NT2/D1 (cell line): ENCODE measurements around the gene CDHR4.

Experiments
- DNase-seq: peaks from one replicate; pipeline ENCODE4 v3.0.0-alpha.2; 2011; ENCODE audit warnings: low read depth, low spot score
- H3K27me3 ChIP-seq: 2 replicates; pipeline ENCODE4 v1.6.0; 2011; ENCODE audit warnings: mild to moderate bottlenecking; ENCODE audit not compliant: insufficient read length, insufficient read depth
- H3K36me3 ChIP-seq: 2 replicates; pipeline ENCODE4 v1.6.1; 2011; ENCODE audit warnings: mild to moderate bottlenecking, low read length, mixed read lengths; ENCODE audit not compliant: insufficient read depth, insufficient read length
- H3K4me1 ChIP-seq: 2 replicates; pipeline ENCODE4 v1.5.1; 2011; ENCODE audit not compliant: insufficient read depth, insufficient read length
- H3K4me3 ChIP-seq: 2 replicates; pipeline ENCODE4 v1.5.1; 2011; ENCODE audit warnings: low read depth; ENCODE audit not compliant: insufficient read length
- H3K9ac ChIP-seq: 2 replicates; pipeline ENCODE4 v1.6.0; 2011; ENCODE audit warnings: low read depth; ENCODE audit not compliant: insufficient read length
- H3K9me3 ChIP-seq: 2 replicates; pipeline ENCODE4 v1.5.1; 2011; ENCODE audit warnings: mild to moderate bottlenecking, low read length; ENCODE audit not compliant: insufficient read depth
- SUZ12 ChIP-seq: IDR thresholded peaks from 2 replicates; pipeline ENCODE4 v1.6.1; 2011; ENCODE audit not compliant: insufficient read length, insufficient read depth; ENCODE audit errors: extremely low read depth
- YY1 ChIP-seq: IDR thresholded peaks from 2 replicates; pipeline ENCODE4 v1.6.1; 2011; ENCODE audit not compliant: insufficient read length, insufficient read depth
- ZNF274 ChIP-seq: IDR thresholded peaks from 2 replicates; pipeline ENCODE4 v1.6.1; 2011; ENCODE audit warnings: mild to moderate bottlenecking, low read depth, low read length

The CDHR4 gene

GRCh38 chr3:49806850-49807249 is 7.2 kb upstream of the CDHR4 start:
- no peak for DNase-seq
- Histone ChIP-seq H3K9me3 (no peaks in the 10 kb centered on the region), H3K4me1 (peaks cover 26% of the 10 kb centered on the region), H3K4me3 (no peak overlapping the region), H3K27me3 (peaks cover 26% of the 10 kb centered on the region), H3K9ac (no peak overlapping the region), H3K36me3 (no peaks in the 10 kb centered on the region)
- no peak for TF ChIP-seq SUZ12

GRCh38 chr3:49805897-49806701 is 6.4 kb upstream of the CDHR4 start:
- H3K9ac ChIP-seq, result no peak overlapping the region
- no peaks in the 10 kb centered on the region for H3K36me3 ChIP-seq
- H3K4me1 ChIP-seq, result peaks cover 26% of the 10 kb centered on the region
- DNase-seq, result no peak
- no peak for TF ChIP-seq SUZ12
- no peak for TF ChIP-seq YY1
- TF ChIP-seq ZNF274, result no peak
- no peak overlapping the region for H3K4me3 ChIP-seq
- peaks cover 34% of the 10 kb centered on the region for H3K27me3 ChIP-seq
- H3K9me3 ChIP-seq, result no peaks in the 10 kb centered on the region

- H3K9ac ChIP-seq, result peak overlapping the region; percentile 6
- no peaks in the 10 kb centered on the region for H3K36me3 ChIP-seq
- H3K4me1 ChIP-seq, result peaks cover 26% of the 10 kb centered on the region
- H3K27me3 ChIP-seq, result peaks cover 41% of the 10 kb centered on the region
- no peak for TF ChIP-seq YY1
- TF ChIP-seq SUZ12, result no peak
- TF ChIP-seq ZNF274, result no peak
- H3K9me3 ChIP-seq, result no peaks in the 10 kb centered on the region
- no peak for DNase-seq
- no peak overlapping the region for H3K4me3 ChIP-seq
Observed at GRCh38 chr3:49805367-49805782, 5.7 kb upstream of the CDHR4 start.

GRCh38 chr3:49804141-49805041 is 4.7 kb upstream of the CDHR4 start:
- TF ChIP-seq YY1, result no peak
- TF ChIP-seq ZNF274, result no peak
- TF ChIP-seq SUZ12, result no peak
- Histone ChIP-seq H3K27me3 (peaks cover 43% of the 10 kb centered on the region), H3K36me3 (no peaks in the 10 kb centered on the region), H3K4me1 (peaks cover 26% of the 10 kb centered on the region), H3K4me3 (no peak overlapping the region), H3K9ac (peak overlapping the region; percentile 71), H3K9me3 (no peaks in the 10 kb centered on the region)
- DNase-seq, result no peak

GRCh38 chr3:49803465-49804140 is 3.9 kb upstream of the CDHR4 start:
- Histone ChIP-seq H3K4me3 (peak overlapping the region; percentile 89), H3K4me1 (peaks cover 26% of the 10 kb centered on the region), H3K36me3 (no peaks in the 10 kb centered on the region), H3K9me3 (no peaks in the 10 kb centered on the region), H3K27me3 (peaks cover 49% of the 10 kb centered on the region), H3K9ac (peak overlapping the region; percentile 71)
- no peak for DNase-seq
- TF ChIP-seq SUZ12, result peak; percentile 63
- no peak for TF ChIP-seq YY1

- Histone ChIP-seq H3K27me3 (peaks cover 49% of the 10 kb centered on the region), H3K4me1 (peaks cover 25% of the 10 kb centered on the region), H3K9ac (peak within 1 kb of the TSS; percentile 86), H3K4me3 (peak within 1 kb of the TSS; percentile 89), H3K36me3 (no peaks in the 10 kb centered on the region), H3K9me3 (no peaks in the 10 kb centered on the region)
- TF ChIP-seq YY1 (no peak), SUZ12 (no peak), ZNF274 (no peak)
- DNase-seq, result peak; percentile 78
Observed at GRCh38 chr3:49802719-49803464, 3.2 kb upstream of the CDHR4 start, which contains the start of gene INKA1. TSS of gene INKA1 (plus strand) at chr3:49803261. CDS start at chr3:49803393, 132 bp downstream.
